Chondrocyte (in vitro differentiated cells): ENCODE data around the gene ADGRV1. TPM values are rescaled to one million over a fixed set of nuclear protein-coding genes. Genes with fewer than 3 reads are reported as not detected.

Experiments
- DNase-seq: peaks from one replicate; pipeline ENCODE4 v3.0.0; 2021; ENCODE audit warnings: mixed read lengths, low spot score
- H3K27ac Mint-ChIP-seq: one replicate; pipeline ENCODE4 v1.8.0; 2021; ENCODE audit warnings: mild to moderate bottlenecking, moderate library complexity, mixed read lengths; ENCODE audit not compliant: unreplicated experiment
- H3K27me3 Mint-ChIP-seq: 2 replicates; pipeline ENCODE4 v1.8.0; 2021; ENCODE audit warnings: low read depth, mixed read lengths
- H3K36me3 Mint-ChIP-seq: 2 replicates; pipeline ENCODE4 v1.8.0; 2021; ENCODE audit warnings: low read depth, mixed read lengths
- H3K4me1 Mint-ChIP-seq: 2 replicates; pipeline ENCODE4 v1.8.0; 2021; ENCODE audit warnings: low read depth, mild to moderate bottlenecking, mixed read lengths
- H3K4me3 Mint-ChIP-seq: one replicate; pipeline ENCODE4 v1.8.0; 2021; ENCODE audit warnings: mild to moderate bottlenecking, moderate library complexity, mixed read lengths; ENCODE audit not compliant: unreplicated experiment
- H3K9me3 Mint-ChIP-seq: 2 replicates; pipeline ENCODE4 v1.8.0; 2021; ENCODE audit warnings: low read depth, mixed read lengths
- total RNA-seq: library from RNA; stranded (reverse); gene quantifications from 3 replicates; pipeline ENCODE4 v1.2.1, GENCODE V29; 2021
- TF ChIP-seq, protein P1 (sequence below): fragments of 200-600 bp; sonication (generic); IDR thresholded peaks from 2 replicates; pipeline ENCODE4 v1.5.0; 2021; ENCODE audit warnings: antibody characterized with exemption, mild to moderate bottlenecking, moderate library complexity

ADGRV1 gene
- total RNA-seq, 1 donor from 2014 or later, result 1.5 TPM

DNA sequence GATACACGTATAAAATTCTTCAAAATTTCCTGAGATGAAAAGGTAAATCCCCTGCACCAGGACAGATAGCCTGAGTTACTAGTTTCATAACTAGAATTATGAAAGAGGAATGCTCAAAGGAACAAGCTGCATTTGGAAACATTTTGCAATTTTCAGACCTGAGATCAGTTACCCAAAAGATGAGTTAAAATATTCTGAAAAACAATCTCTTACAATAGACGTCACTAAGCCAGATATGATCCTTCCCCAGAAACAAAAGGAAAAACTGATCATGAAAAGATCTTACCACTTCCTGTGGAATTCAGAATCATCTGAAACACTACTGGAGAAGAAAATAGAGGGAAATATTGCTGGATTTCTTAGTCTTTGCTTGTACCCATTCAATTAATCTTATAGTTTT is 619.9 kb downstream of the ADGRV1 start:
- Mint-ChIP-seq H3K27ac (no peak overlapping the region), H3K27me3 (no peaks in the 10 kb centered on the region), H3K36me3 (no peaks in the 10 kb centered on the region), H3K9me3 (no peaks in the 10 kb centered on the region), H3K4me3 (no peak overlapping the region), H3K4me1 (peaks cover 43% of the 10 kb centered on the region)
- no peak for DNase-seq
- TF ChIP-seq, protein P1, sequence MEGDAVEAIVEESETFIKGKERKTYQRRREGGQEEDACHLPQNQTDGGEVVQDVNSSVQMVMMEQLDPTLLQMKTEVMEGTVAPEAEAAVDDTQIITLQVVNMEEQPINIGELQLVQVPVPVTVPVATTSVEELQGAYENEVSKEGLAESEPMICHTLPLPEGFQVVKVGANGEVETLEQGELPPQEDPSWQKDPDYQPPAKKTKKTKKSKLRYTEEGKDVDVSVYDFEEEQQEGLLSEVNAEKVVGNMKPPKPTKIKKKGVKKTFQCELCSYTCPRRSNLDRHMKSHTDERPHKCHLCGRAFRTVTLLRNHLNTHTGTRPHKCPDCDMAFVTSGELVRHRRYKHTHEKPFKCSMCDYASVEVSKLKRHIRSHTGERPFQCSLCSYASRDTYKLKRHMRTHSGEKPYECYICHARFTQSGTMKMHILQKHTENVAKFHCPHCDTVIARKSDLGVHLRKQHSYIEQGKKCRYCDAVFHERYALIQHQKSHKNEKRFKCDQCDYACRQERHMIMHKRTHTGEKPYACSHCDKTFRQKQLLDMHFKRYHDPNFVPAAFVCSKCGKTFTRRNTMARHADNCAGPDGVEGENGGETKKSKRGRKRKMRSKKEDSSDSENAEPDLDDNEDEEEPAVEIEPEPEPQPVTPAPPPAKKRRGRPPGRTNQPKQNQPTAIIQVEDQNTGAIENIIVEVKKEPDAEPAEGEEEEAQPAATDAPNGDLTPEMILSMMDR, result no peak

DNA sequence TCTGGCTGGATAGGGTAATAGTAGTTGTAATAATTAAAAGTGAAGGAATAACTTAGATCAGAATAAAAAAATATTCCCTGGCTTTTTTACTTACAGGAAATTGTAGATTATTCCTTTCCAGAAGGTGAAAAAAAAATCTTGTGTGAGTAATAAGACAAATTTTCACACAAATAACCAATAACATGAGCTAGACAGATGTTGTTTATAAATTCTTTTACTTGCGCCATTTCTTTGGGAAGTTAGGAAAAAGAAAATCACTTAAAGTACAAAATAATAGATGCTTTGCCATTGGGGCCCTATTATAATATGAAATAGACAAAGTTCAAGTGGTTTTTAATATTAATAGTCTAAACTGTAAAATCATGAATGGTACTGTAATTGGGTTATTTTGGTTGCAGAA is 620.4 kb downstream of the ADGRV1 start:
- no peaks in the 10 kb centered on the region for H3K9me3 Mint-ChIP-seq
- no peak overlapping the region for H3K27ac Mint-ChIP-seq
- H3K4me3 Mint-ChIP-seq, result no peak overlapping the region
- H3K27me3 Mint-ChIP-seq, result no peaks in the 10 kb centered on the region
- TF ChIP-seq, protein P1, result no peak
- H3K4me1 Mint-ChIP-seq, result peaks cover 43% of the 10 kb centered on the region
- no peak for DNase-seq
- no peaks in the 10 kb centered on the region for H3K36me3 Mint-ChIP-seq

DNA sequence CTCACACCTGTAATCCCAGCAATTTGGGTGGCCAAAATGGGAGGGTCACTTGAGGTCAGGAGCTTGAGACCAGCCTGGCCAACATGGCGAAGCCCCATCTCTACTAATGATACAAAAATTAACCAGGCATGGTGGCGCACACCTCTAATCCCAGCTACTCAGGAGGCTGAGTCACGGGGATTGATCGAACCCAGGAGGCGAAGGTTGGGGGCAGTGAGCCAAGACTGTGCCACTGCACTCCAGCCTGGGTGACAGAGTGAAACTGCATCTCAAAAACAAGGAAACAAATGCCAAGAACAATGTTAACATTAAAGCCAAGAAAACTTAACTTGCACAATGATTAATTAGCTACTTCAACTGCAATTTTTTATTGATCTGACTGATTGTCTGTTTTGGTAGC is 621.9 kb downstream of the ADGRV1 start:
- DNase-seq, result no peak
- TF ChIP-seq, protein P1, result no peak
- Mint-ChIP-seq H3K27ac (no peak overlapping the region), H3K9me3 (no peaks in the 10 kb centered on the region), H3K27me3 (no peaks in the 10 kb centered on the region), H3K36me3 (no peaks in the 10 kb centered on the region), H3K4me1 (peaks cover 38% of the 10 kb centered on the region), H3K4me3 (no peak overlapping the region)

DNA sequence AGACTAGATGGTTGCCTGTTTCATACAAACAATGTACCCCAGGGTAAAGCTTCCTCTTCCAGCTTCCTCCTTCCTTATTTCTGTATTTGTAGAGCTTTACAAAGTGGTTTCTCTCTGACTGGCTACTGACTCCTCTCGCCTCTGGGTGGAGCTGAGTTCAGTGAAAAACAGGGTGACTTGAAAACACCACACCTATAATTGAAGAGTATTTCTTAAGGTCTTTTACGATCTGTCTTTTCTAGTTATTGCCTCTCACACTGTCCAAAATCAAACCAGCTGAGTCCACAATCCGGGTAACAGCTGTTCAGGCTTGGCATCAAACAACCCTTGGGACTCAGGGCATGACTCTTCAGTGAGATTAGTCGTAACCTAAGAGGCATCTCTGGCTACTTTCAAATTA is 624.2 kb downstream of the ADGRV1 start:
- TF ChIP-seq, protein P1, result peak; percentile 27
- no peak overlapping the region for H3K4me3 Mint-ChIP-seq
- no peak overlapping the region for H3K27ac Mint-ChIP-seq
- no peaks in the 10 kb centered on the region for H3K9me3 Mint-ChIP-seq
- no peak for DNase-seq
- H3K27me3 Mint-ChIP-seq, result no peaks in the 10 kb centered on the region
- no peaks in the 10 kb centered on the region for H3K36me3 Mint-ChIP-seq
- peaks cover 16% of the 10 kb centered on the region for H3K4me1 Mint-ChIP-seq

DNA sequence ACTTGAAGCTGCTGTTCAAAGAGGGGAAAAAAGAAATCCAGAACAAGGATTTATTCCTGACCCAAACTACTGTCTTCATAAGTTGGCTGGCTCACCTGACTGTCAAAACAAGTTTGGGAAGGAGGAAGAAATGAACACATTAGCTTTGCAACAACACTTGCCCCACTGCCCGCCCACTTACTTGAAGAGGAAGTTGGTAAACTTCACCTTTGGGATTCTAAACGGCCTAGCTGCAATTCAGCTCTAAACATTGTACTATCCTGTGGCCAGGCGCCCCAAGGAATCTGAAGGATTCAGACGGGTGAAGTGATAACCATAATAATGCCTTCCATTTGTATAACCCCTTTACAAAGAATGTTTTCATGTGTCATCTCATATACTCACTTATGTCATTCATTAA is 625.1 kb downstream of the ADGRV1 start:
- no peaks in the 10 kb centered on the region for H3K36me3 Mint-ChIP-seq

More for the DNA sequence above, 625.1 kb downstream of the ADGRV1 start:
- Mint-ChIP-seq H3K27me3 (no peaks in the 10 kb centered on the region), H3K27ac (no peak overlapping the region), H3K4me1 (peaks cover 7% of the 10 kb centered on the region), H3K4me3 (no peak overlapping the region), H3K9me3 (no peaks in the 10 kb centered on the region)
- TF ChIP-seq, protein P1, result no peak
- DNase-seq, result no peak
